IMR-90 (cell line): ENCODE measurements around the gene EVL. TPM values are rescaled to one million over a fixed set of nuclear protein-coding genes. Genes with fewer than 3 reads are reported as not detected.

ENCODE experiments used
- ATAC-seq: fragments of 200-7000 bp; cut with Tn5 transposase; 2 replicates; pipeline ENCODE4 v1.9.1; 2020; ENCODE audit warnings: low read depth, mild to moderate bottlenecking, moderate library complexity
- BruUV-seq: library from RNA; stranded (reverse); fragments of 400-500 nt; replicated peaks from 2 replicates; lab custom pipeline; 2021; lab: Mats Ljungman, UMichigan
- CTCF ChIA-PET: fragments of 300-600 bp; formaldehyde crosslinking; extraction: SDS; loops from one replicate; lab custom pipeline; 2021; ENCODE audit warnings: antibody characterized with exemption; lab: Yijun Ruan, JAX
- POLR2A ChIA-PET: fragments of 300-600 bp; sonication (Branson Sonifier 250); formaldehyde crosslinking; loops from one replicate; lab custom pipeline; 2022; ENCODE audit warnings: antibody characterized with exemption; ENCODE audit not compliant: unreplicated experiment; lab: Charles Lee
- DNase-seq: peaks from one replicate; pipeline ENCODE4 v3.0.0; 2013
- H2AFZ ChIP-seq: replicated peaks from 2 replicates; pipeline ENCODE3; 2013; ENCODE audit warnings: low read length, mild to moderate bottlenecking; ENCODE audit not compliant: poor library complexity
- H2AK5ac ChIP-seq: 2 replicates; pipeline ENCODE4 v1.6.1; 2013; ENCODE audit warnings: low read depth, low read length, inconsistent platforms
- H2AK9ac ChIP-seq: replicated peaks from 2 replicates; pipeline ENCODE3; 2013; ENCODE audit warnings: mild to moderate bottlenecking, low read depth, low read length, moderate library complexity; ENCODE audit not compliant: poor library complexity
- H2BK120ac ChIP-seq: 2 replicates; pipeline ENCODE4 v1.6.1; 2013; ENCODE audit warnings: low read depth, low read length, inconsistent platforms
- H2BK15ac ChIP-seq: 3 replicates; pipeline ENCODE4 v1.6.1; 2013; ENCODE audit warnings: low read depth, low read length, inconsistent platforms
- H2BK20ac ChIP-seq: 2 replicates; pipeline ENCODE4 v1.6.1; 2013; ENCODE audit warnings: low read depth, mild to moderate bottlenecking, inconsistent platforms, low read length, moderate library complexity
- H2BK5ac ChIP-seq: 2 replicates; pipeline ENCODE4 v1.6.1; 2013; ENCODE audit warnings: mild to moderate bottlenecking, low read depth, low read length, inconsistent platforms; ENCODE audit not compliant: poor library complexity, severe bottlenecking
- H3K14ac ChIP-seq: replicated peaks from 2 replicates; pipeline ENCODE4 v1.6.1; 2013; ENCODE audit warnings: low read depth, low read length, inconsistent platforms
- H3K18ac ChIP-seq: 2 replicates; pipeline ENCODE4 v1.6.1; 2013; ENCODE audit warnings: low read depth, low read length, control low read depth
- H3K23ac ChIP-seq: 2 replicates; pipeline ENCODE4 v1.6.1; 2013; ENCODE audit warnings: low read depth, low read length, inconsistent platforms
- H3K27ac ChIP-seq: 2 replicates; pipeline ENCODE4 v1.5.1; 2013; ENCODE audit warnings: mild to moderate bottlenecking, control low read depth, low read length; ENCODE audit not compliant: insufficient read depth
- H3K27me3 ChIP-seq: 2 replicates; pipeline ENCODE4 v1.6.1; 2013; ENCODE audit warnings: low read length; ENCODE audit not compliant: control insufficient read depth, insufficient read depth
- H3K36me3 ChIP-seq: 2 replicates; pipeline ENCODE4 v1.6.1; 2013; ENCODE audit warnings: low read length, mixed read lengths; ENCODE audit not compliant: control insufficient read depth, insufficient read depth
- H3K4ac ChIP-seq: 2 replicates; pipeline ENCODE4 v1.6.1; 2013; ENCODE audit warnings: low read depth, low read length, inconsistent platforms
- H3K4me1 ChIP-seq: 2 replicates; pipeline ENCODE4 v1.6.1; 2013; ENCODE audit warnings: low read length, mixed read lengths; ENCODE audit not compliant: control insufficient read depth, insufficient read depth
- H3K4me2 ChIP-seq: 2 replicates; pipeline ENCODE4 v1.6.1; 2013; ENCODE audit warnings: low read depth, mild to moderate bottlenecking, control low read depth, low read length, moderate library complexity
- H3K4me3 ChIP-seq: 2 replicates; pipeline ENCODE4 v1.5.1; 2013; ENCODE audit warnings: low read depth, mild to moderate bottlenecking, control low read depth, low read length, moderate library complexity; ENCODE audit not compliant: insufficient read depth
- H3K56ac ChIP-seq: 2 replicates; pipeline ENCODE4 v1.6.1; 2013; ENCODE audit warnings: low read length, inconsistent platforms; ENCODE audit not compliant: insufficient read depth; ENCODE audit errors: extremely low read depth
- H3K79me1 ChIP-seq, 2 experiments: 2 replicates each; pipeline ENCODE4 v1.6.1; 2013; ENCODE audit warnings: low read length in 2 of 2, inconsistent platforms in 1 of 2, low read depth in 1 of 2
- H3K9ac ChIP-seq: 2 replicates; pipeline ENCODE4 v1.6.1; 2013; ENCODE audit warnings: low read depth, low read length, control low read depth
- H3K9me1 ChIP-seq: 2 replicates; pipeline ENCODE4 v1.6.1; 2013; ENCODE audit warnings: low read length, inconsistent platforms; ENCODE audit not compliant: insufficient read depth
- H3K9me3 ChIP-seq: 2 replicates; pipeline ENCODE4 v1.6.1; 2013; ENCODE audit warnings: low read length; ENCODE audit not compliant: control insufficient read depth, insufficient read depth
- H4K20me1 ChIP-seq: 2 replicates; pipeline ENCODE4 v1.6.1; 2013; ENCODE audit warnings: low read length, inconsistent platforms; ENCODE audit not compliant: insufficient read depth
- H4K5ac ChIP-seq: 2 replicates; pipeline ENCODE4 v1.6.1; 2013; ENCODE audit warnings: mild to moderate bottlenecking, low read depth, low read length, control low read depth
- H4K8ac ChIP-seq, 2 experiments: 2 replicates each; pipeline ENCODE4 v1.6.1; 2013; ENCODE audit warnings: low read depth in 2 of 2, low read length in 2 of 2, control low read depth in 1 of 2, inconsistent platforms in 1 of 2
- H4K91ac ChIP-seq: 2 replicates; pipeline ENCODE4 v1.6.1; 2013; ENCODE audit warnings: low read depth, low read length, inconsistent platforms; ENCODE audit not compliant: insufficient read depth
- BHLHE40 ChIP-seq: fragments of 150-350 bp; IDR thresholded peaks from 2 replicates; pipeline ENCODE4 v1.6.1; 2016; ENCODE audit warnings: mild to moderate bottlenecking, low read depth, low read length
- CEBPB ChIP-seq: IDR thresholded peaks from 2 replicates; pipeline ENCODE4 v1.6.1; 2012; ENCODE audit warnings: low read depth, low read length, improper control_type of control experiment
- CHD1 ChIP-seq: IDR thresholded peaks from 2 replicates; pipeline ENCODE4 v1.6.1; 2012; ENCODE audit warnings: low read depth, low read length, improper control_type of control experiment
- FOS ChIP-seq: fragments of 150-350 bp; IDR thresholded peaks from 2 replicates; pipeline ENCODE4 v1.6.1; 2016; ENCODE audit warnings: low read depth, low read length
- MAFK ChIP-seq: IDR thresholded peaks from 2 replicates; pipeline ENCODE4 v1.6.1; 2012; ENCODE audit warnings: low read depth, low read length, improper control_type of control experiment
- MAZ ChIP-seq: IDR thresholded peaks from 2 replicates; pipeline ENCODE4 v1.6.1; 2012; ENCODE audit warnings: low read depth, mild to moderate bottlenecking, low read length, improper control_type of control experiment, moderate library complexity, borderline replicate concordance
- MXI1 ChIP-seq: IDR thresholded peaks from 2 replicates; pipeline ENCODE4 v1.6.1; 2012; ENCODE audit warnings: low read depth, mild to moderate bottlenecking, low read length, moderate library complexity, borderline replicate concordance
- NFE2L2 ChIP-seq: fragments of 150-350 bp; IDR thresholded peaks from 2 replicates; pipeline ENCODE4 v1.6.1; 2016; ENCODE audit warnings: low read depth, mild to moderate bottlenecking, low read length
- POLR2A ChIP-seq: IDR thresholded peaks from 2 replicates; pipeline ENCODE4 v1.6.1; 2012; ENCODE audit warnings: mild to moderate bottlenecking, low read depth, low read length
- RAD21 ChIP-seq: IDR thresholded peaks from 2 replicates; pipeline ENCODE4 v1.6.1; 2012; ENCODE audit warnings: low read length, improper control_type of control experiment
- RCOR1 ChIP-seq: IDR thresholded peaks from 2 replicates; pipeline ENCODE4 v1.6.1; 2012; ENCODE audit warnings: mild to moderate bottlenecking, low read length, improper control_type of control experiment; ENCODE audit not compliant: insufficient replicate concordance
- RFX5 ChIP-seq: IDR thresholded peaks from 2 replicates; pipeline ENCODE4 v1.8.0; 2012; ENCODE audit warnings: low read depth, mild to moderate bottlenecking, low read length, moderate library complexity
- SMC3 ChIP-seq: fragments of 150-350 bp; IDR thresholded peaks from 2 replicates; pipeline ENCODE4 v1.6.1; 2016; ENCODE audit warnings: low read depth, mild to moderate bottlenecking, antibody characterized with exemption, low read length, moderate library complexity
- WGBS, 2 experiments: methylation state at CpG; one replicate each; pipeline versions ENCODE4 v1.1.5 to v1.1.7; 2013; ENCODE audit warnings: missing lambda C conversion rate in 2 of 2; ENCODE audit not compliant: insufficient read length in 1 of 2; ENCODE audit errors: extremely low coverage in 2 of 2; 5-methylcytosine and 5-hydroxymethylcytosine counted together
- dilution Hi-C: fragments of 300-500 bp; cut with HindIII; formaldehyde crosslinking; loops from one replicate; pipeline ENCODE4 v1.14.3; 2018; ENCODE audit warnings: low sequenced_read_pairs; ENCODE audit not compliant: unreplicated experiment
- in situ Hi-C: fragments of 300-500 bp; cut with MboI; formaldehyde crosslinking; loops from 3 replicates; pipeline ENCODE4 v1.14.3; 2019; ENCODE audit warnings: low sequenced_read_pairs, inconsistent platforms, mixed read lengths
- intact Hi-C: fragments of 100-400 bp; cut with micrococcal nuclease; formaldehyde crosslinking; loops from 2 replicates; pipeline ENCODE4 v1.10.0; 2022
- polyA plus RNA-seq, 3 experiments: library from polyadenylated mRNA; depleted of rRNA; stranded (reverse); fragments of >200 nt; gene quantifications; 2 replicates each; pipeline ENCODE4 v1.2.3, GENCODE V29; 2012; ENCODE audit warnings: low replicate concordance in 1 of 3
- total RNA-seq: library from RNA; depleted of rRNA; stranded (reverse); fragments of >200 nt; gene quantifications from 2 replicates; pipeline ENCODE4 v1.2.3, GENCODE V29; 2012
- TF ChIP-seq, protein P1 (sequence below): conservative IDR thresholded peaks from 2 replicates; pipeline ENCODE4 v1.5.1; 2012; ENCODE audit warnings: mild to moderate bottlenecking, low read depth, low read length, improper control_type of control experiment
- TF ChIP-seq, protein P2 (sequence below): fragments of 150-350 bp; IDR thresholded peaks from 2 replicates; pipeline ENCODE4 v1.6.1; 2016; ENCODE audit warnings: low read depth, mild to moderate bottlenecking, low read length, moderate library complexity, borderline replicate concordance
- TF ChIP-seq, protein P3 (sequence below): fragments of 150-350 bp; IDR thresholded peaks from 2 replicates; pipeline ENCODE4 v1.6.1; 2017; ENCODE audit warnings: mild to moderate bottlenecking, antibody characterized with exemption, low read length, low read depth

The EVL gene
- total and polyA plus RNA-seq, 2 of the 4 experiments (the other 2 are of a cell fraction): 7.2 to 36.5 TPM

DNA sequence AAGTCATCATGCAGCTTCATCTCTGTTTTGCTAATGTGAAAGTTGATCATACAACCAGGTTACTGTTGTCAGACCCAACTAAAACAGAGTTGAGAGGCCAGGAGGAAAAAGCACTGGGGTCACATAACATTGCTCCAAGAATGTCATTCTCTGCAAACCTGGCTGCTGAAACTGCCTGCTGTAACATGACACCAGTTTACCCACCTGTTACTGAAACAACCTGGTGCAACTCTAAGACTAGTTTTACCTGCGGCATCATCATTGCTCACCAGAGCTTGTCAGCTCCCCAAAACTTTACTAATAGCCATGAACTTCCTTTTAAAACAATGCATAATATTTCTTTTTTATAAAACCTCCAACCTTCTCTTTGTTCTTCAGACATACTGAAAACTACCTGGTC is 124.9 kb downstream of the EVL start:
- dilution Hi-C loops: no loop called here
- no peak overlapping the region for H2BK120ac ChIP-seq
- no TSS peak for BruUV-seq
- no peak overlapping the region for H3K18ac ChIP-seq
- no peak overlapping the region for H3K14ac ChIP-seq
- ChIA-PET CTCF (interaction anchor here (0.6 kb wide), 1 partner anchor 32 kb away, joined by 5 read pairs; no protein-coding TSS in a partner anchor), POLR2A (no interaction called here)
- no peak overlapping the region for H4K5ac ChIP-seq
- H3K27ac ChIP-seq: no peak overlapping the region
- H3K4ac ChIP-seq: no peak overlapping the region
- no peak overlapping the region for H3K9ac ChIP-seq
- no peaks in the 10 kb centered on the region for H3K27me3 ChIP-seq
- H2BK15ac ChIP-seq: no peak overlapping the region
- no CpG with 5 or more reads among the region's 1 CpG for WGBS, 2 experiments
- no peaks in the 10 kb centered on the region for H3K36me3 ChIP-seq
- no peaks in the 10 kb centered on the region for H3K9me3 ChIP-seq
- no peak overlapping the region for H3K4me3 ChIP-seq
- H2AK5ac ChIP-seq: no peak overlapping the region
- peaks cover 6% of the 10 kb centered on the region for H3K4me1 ChIP-seq
- H4K91ac ChIP-seq: no peak overlapping the region
- H4K8ac ChIP-seq: no peak overlapping the region
- H2AK9ac ChIP-seq: no peak overlapping the region
- DNase-seq: no peak
- H4K20me1 ChIP-seq: no peaks in the 10 kb centered on the region
- no peak overlapping the region for H2AFZ ChIP-seq
- ATAC-seq: no peak
- no peak overlapping the region for H2BK5ac ChIP-seq
- intact Hi-C loops: no loop called here
- TF ChIP-seq BHLHE40: no peak
- TF ChIP-seq, protein P1, sequence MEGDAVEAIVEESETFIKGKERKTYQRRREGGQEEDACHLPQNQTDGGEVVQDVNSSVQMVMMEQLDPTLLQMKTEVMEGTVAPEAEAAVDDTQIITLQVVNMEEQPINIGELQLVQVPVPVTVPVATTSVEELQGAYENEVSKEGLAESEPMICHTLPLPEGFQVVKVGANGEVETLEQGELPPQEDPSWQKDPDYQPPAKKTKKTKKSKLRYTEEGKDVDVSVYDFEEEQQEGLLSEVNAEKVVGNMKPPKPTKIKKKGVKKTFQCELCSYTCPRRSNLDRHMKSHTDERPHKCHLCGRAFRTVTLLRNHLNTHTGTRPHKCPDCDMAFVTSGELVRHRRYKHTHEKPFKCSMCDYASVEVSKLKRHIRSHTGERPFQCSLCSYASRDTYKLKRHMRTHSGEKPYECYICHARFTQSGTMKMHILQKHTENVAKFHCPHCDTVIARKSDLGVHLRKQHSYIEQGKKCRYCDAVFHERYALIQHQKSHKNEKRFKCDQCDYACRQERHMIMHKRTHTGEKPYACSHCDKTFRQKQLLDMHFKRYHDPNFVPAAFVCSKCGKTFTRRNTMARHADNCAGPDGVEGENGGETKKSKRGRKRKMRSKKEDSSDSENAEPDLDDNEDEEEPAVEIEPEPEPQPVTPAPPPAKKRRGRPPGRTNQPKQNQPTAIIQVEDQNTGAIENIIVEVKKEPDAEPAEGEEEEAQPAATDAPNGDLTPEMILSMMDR: no peak
- TF ChIP-seq RAD21: no peak
- no peak for TF ChIP-seq FOS
- TF ChIP-seq RFX5: no peak
- TF ChIP-seq MXI1: no peak
- TF ChIP-seq CEBPB: no peak
- TF ChIP-seq RCOR1: no peak
- TF ChIP-seq CHD1: no peak
- no peak for TF ChIP-seq SMC3
- no peak for TF ChIP-seq POLR2A
- no peak for TF ChIP-seq NFE2L2
- TF ChIP-seq MAZ: no peak
- TF ChIP-seq, protein P2, sequence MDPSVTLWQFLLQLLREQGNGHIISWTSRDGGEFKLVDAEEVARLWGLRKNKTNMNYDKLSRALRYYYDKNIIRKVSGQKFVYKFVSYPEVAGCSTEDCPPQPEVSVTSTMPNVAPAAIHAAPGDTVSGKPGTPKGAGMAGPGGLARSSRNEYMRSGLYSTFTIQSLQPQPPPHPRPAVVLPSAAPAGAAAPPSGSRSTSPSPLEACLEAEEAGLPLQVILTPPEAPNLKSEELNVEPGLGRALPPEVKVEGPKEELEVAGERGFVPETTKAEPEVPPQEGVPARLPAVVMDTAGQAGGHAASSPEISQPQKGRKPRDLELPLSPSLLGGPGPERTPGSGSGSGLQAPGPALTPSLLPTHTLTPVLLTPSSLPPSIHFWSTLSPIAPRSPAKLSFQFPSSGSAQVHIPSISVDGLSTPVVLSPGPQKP: no peak
- TF ChIP-seq MAFK: no peak
- TF ChIP-seq, protein P3, sequence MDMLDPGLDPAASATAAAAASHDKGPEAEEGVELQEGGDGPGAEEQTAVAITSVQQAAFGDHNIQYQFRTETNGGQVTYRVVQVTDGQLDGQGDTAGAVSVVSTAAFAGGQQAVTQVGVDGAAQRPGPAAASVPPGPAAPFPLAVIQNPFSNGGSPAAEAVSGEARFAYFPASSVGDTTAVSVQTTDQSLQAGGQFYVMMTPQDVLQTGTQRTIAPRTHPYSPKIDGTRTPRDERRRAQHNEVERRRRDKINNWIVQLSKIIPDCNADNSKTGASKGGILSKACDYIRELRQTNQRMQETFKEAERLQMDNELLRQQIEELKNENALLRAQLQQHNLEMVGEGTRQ: no peak
- H3K79me1 ChIP-seq: peaks cover 0 to 4% of the 10 kb centered on the region in 2 experiments; a peak in 1 of 4 replicates
- in situ Hi-C loops: loop anchor here (10.0 kb wide), 1 partner anchor 205 kb away; no protein-coding TSS in a partner anchor
- peaks cover 11% of the 10 kb centered on the region for H3K9me1 ChIP-seq
- no peak overlapping the region for H2BK20ac ChIP-seq
- no peak overlapping the region for H3K23ac ChIP-seq
- no peak overlapping the region for H3K4me2 ChIP-seq
- no peak overlapping the region for H3K56ac ChIP-seq
